ENCODE measurements around the gene SVOP. TPM values are rescaled to one million over a fixed set of nuclear protein-coding genes. Genes with fewer than 3 reads are reported as not detected.

The SVOP gene
- total RNA-seq, 3 donors from 2014 or later (not counting 1 experiment from before 2014, with no cell fraction given) = not detected

DNA sequence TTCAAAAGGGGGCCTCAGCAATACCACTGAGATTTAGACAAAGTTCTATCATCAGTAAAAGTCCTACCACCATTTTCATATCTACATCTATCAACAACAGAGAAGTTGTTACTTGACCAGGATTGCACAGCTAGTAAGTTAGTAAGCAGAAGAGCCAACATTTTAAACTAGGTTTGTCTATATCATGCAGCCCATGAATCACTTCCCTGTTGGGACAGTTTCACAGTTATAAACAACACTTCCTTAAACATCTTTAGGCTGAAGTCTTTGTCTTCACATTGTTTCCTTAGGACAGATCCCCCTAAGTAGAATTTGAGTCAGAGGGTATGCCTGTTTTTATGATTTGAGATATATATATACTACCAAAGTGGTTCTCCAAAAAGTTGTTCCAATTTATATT lies 72.5 kb downstream of the SVOP start:
- Mint-ChIP-seq H3K27me3 (ENCODE audit: low read depth in 2 of 2) (peaks cover 0 to 11% of the 10 kb centered on the region in 2 donors), H3K27ac (no peak overlapping the region), H3K36me3 (no peaks in the 10 kb centered on the region), H3K4me1 (peaks cover 0 to 5% of the 10 kb centered on the region in 2 donors), H3K9me3 (peaks cover 0 to 3% of the 10 kb centered on the region in 2 donors), H3K4me3 (no peak overlapping the region)
- Histone ChIP-seq H3K9me3 (ENCODE audit: control insufficient read depth, insufficient read depth, low read length) (no peaks in the 10 kb centered on the region), H3K36me3 (ENCODE audit: control insufficient read depth, insufficient read depth, low read length) (no peaks in the 10 kb centered on the region), H3K27me3 (ENCODE audit: control insufficient read depth, insufficient read depth, low read length) (no peaks in the 10 kb centered on the region), H3K4me3 (ENCODE audit: low read length) (no peak overlapping the region), H3K27ac (ENCODE audit: low read length) (no peak overlapping the region), H3K4me1 (ENCODE audit: control insufficient read depth, insufficient read depth, low read length) (peaks cover 5% of the 10 kb centered on the region)
- intact Hi-C loops (cut with micrococcal nuclease) = no loop called here
- DNase-seq = no peak
- TF ChIP-seq, protein P1, sequence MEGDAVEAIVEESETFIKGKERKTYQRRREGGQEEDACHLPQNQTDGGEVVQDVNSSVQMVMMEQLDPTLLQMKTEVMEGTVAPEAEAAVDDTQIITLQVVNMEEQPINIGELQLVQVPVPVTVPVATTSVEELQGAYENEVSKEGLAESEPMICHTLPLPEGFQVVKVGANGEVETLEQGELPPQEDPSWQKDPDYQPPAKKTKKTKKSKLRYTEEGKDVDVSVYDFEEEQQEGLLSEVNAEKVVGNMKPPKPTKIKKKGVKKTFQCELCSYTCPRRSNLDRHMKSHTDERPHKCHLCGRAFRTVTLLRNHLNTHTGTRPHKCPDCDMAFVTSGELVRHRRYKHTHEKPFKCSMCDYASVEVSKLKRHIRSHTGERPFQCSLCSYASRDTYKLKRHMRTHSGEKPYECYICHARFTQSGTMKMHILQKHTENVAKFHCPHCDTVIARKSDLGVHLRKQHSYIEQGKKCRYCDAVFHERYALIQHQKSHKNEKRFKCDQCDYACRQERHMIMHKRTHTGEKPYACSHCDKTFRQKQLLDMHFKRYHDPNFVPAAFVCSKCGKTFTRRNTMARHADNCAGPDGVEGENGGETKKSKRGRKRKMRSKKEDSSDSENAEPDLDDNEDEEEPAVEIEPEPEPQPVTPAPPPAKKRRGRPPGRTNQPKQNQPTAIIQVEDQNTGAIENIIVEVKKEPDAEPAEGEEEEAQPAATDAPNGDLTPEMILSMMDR (IDR thresholded peaks at IDR 0.05) = no peak
- ATAC-seq = no peak

DNA sequence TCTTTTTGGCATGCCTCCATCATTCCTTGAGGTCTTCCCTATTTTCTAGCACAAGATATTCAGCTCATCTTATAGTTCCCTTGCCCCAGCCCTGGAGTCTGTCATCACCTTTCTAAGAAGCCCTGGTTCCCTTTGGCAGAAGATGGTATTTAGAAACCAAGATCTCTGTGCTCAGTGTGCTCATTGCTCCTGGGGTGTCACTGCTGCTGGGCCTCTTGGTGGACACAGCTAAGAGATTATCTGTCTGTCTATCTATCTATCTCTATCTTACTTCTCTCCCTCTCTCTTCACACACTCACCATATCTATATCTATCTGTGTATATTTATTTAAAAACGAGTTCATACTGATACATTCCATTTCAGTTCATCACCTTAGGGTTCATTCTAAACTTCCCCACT lies 73.8 kb downstream of the SVOP start:
- TF ChIP-seq, protein P1 (IDR thresholded peaks at IDR 0.05) = no peak
- DNase-seq (no peak), ATAC-seq (no peak)
- Histone ChIP-seq H3K27me3 (ENCODE audit: control insufficient read depth, insufficient read depth, low read length) (no peaks in the 10 kb centered on the region), H3K4me1 (ENCODE audit: control insufficient read depth, insufficient read depth, low read length) (peaks cover 5% of the 10 kb centered on the region), H3K27ac (ENCODE audit: low read length) (no peak overlapping the region), H3K4me3 (ENCODE audit: low read length) (no peak overlapping the region), H3K9me3 (ENCODE audit: control insufficient read depth, insufficient read depth, low read length) (no peaks in the 10 kb centered on the region), H3K36me3 (ENCODE audit: control insufficient read depth, insufficient read depth, low read length) (no peaks in the 10 kb centered on the region)
- 36% methylated on average over 1 of the region's 1 CpG for WGBS (ENCODE audit: insufficient coverage)
- intact Hi-C loops (cut with micrococcal nuclease) = no loop called here
- Mint-ChIP-seq H3K4me3 (no peak overlapping the region), H3K27me3 (ENCODE audit: low read depth in 2 of 2) (peaks cover 0 to 9% of the 10 kb centered on the region in 2 donors), H3K4me1 (peaks cover 0 to 5% of the 10 kb centered on the region in 2 donors), H3K27ac (no peak overlapping the region), H3K9me3 (peaks cover 0 to 3% of the 10 kb centered on the region in 2 donors), H3K36me3 (no peaks in the 10 kb centered on the region)

DNA sequence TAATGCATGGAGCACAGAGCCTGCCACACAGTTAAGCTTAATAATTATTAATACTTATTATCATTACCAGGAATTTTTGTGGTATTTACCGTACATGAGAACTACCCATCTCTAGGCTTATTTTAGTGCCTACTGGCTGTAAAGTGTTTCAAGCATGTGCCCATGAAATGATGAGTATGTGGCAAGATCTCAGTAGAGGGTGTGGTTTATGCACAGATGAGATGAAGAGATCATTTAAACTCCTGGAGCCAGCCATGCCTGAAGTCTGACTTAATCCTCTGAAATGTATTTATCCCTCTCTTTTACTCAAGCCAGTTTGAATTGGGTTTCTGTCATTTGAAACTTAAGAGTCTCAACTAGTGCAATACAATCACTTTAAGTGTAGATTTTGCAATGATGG lies 80.7 kb downstream of the SVOP start:
- intact Hi-C loops (cut with micrococcal nuclease) = no loop called here
- H3K9me3 ChIP-seq (ENCODE audit: control insufficient read depth, insufficient read depth, low read length) = no peaks in the 10 kb centered on the region
- Mint-ChIP-seq H3K27ac (no peak overlapping the region), H3K27me3 (ENCODE audit: low read depth in 2 of 2) (peaks cover 0 to 3% of the 10 kb centered on the region in 2 donors), H3K4me1 (no peaks in the 10 kb centered on the region), H3K9me3 (no peaks in the 10 kb centered on the region), H3K36me3 (no peaks in the 10 kb centered on the region), H3K4me3 (no peak overlapping the region)
- ATAC-seq (no peak), DNase-seq (no peak)
- H3K4me1 ChIP-seq (ENCODE audit: control insufficient read depth, insufficient read depth, low read length) = no peaks in the 10 kb centered on the region
- H3K4me3 ChIP-seq (ENCODE audit: low read length) = no peak overlapping the region
- TF ChIP-seq, protein P1 (IDR thresholded peaks at IDR 0.05) = no peak
- H3K27ac ChIP-seq (ENCODE audit: low read length) = no peak overlapping the region
- no peaks in the 10 kb centered on the region for H3K27me3 ChIP-seq (ENCODE audit: control insufficient read depth, insufficient read depth, low read length)
- H3K36me3 ChIP-seq (ENCODE audit: control insufficient read depth, insufficient read depth, low read length) = no peaks in the 10 kb centered on the region
- 100% methylated on average over 1 of the region's 1 CpG for WGBS (ENCODE audit: insufficient coverage)

DNA sequence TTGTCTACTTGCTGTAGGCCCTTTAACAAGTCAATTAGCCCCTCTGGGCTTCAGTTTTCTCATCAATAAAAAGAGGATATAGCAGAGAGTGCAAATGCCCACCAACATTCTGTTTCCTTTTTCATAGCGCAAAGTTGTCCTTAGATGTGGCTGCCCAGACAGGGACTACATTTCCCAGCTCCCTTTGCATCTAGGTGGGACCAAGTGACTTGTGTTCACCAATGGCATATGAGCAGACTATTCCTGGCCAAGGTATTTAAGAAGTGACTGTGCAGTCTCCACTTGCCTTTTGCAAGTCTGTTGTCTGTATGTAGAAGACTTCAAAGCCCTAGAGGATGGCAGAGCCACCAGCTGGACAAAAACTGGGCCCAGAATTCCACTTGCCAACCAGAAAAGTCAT lies 81.3 kb downstream of the SVOP start:
- Histone ChIP-seq H3K4me3 (ENCODE audit: low read length) (no peak overlapping the region), H3K27ac (ENCODE audit: low read length) (no peak overlapping the region), H3K4me1 (ENCODE audit: control insufficient read depth, insufficient read depth, low read length) (no peaks in the 10 kb centered on the region), H3K36me3 (ENCODE audit: control insufficient read depth, insufficient read depth, low read length) (no peaks in the 10 kb centered on the region), H3K9me3 (ENCODE audit: control insufficient read depth, insufficient read depth, low read length) (no peaks in the 10 kb centered on the region), H3K27me3 (ENCODE audit: control insufficient read depth, insufficient read depth, low read length) (no peaks in the 10 kb centered on the region)
- Mint-ChIP-seq H3K27me3 (ENCODE audit: low read depth in 2 of 2) (peaks cover 0 to 3% of the 10 kb centered on the region in 2 donors), H3K4me1 (no peaks in the 10 kb centered on the region), H3K9me3 (no peaks in the 10 kb centered on the region), H3K4me3 (no peak overlapping the region), H3K27ac (no peak overlapping the region), H3K36me3 (no peaks in the 10 kb centered on the region)
- ATAC-seq (peak in 1 of 3 donors; percentile 53), DNase-seq (peak in 1 of 2 donors; percentile 49)
- intact Hi-C loops (cut with micrococcal nuclease) = no loop called here
- TF ChIP-seq, protein P1 (IDR thresholded peaks at IDR 0.05) = no peak
- WGBS (ENCODE audit: insufficient coverage) = 13% methylated on average over 1 of the region's 1 CpG

All from natural killer cell (primary cell).